GM12878 (cell line): ENCODE data around the gene PRKG1. TPM values are rescaled to one million over a fixed set of nuclear protein-coding genes. Genes with fewer than 3 reads are reported as not detected.

Experiments used
- ATAC-seq: fragments of 200-7000 bp; cut with Tn5 transposase; 3 replicates; pipeline ENCODE4 v1.9.1; 2020; ENCODE audit warnings: mild to moderate bottlenecking, moderate library complexity
- BruUV-seq: library from RNA; stranded (reverse); fragments of 400-500 nt; replicated peaks from 2 replicates; lab custom pipeline; 2021; lab: Mats Ljungman, UMichigan
- CTCF ChIA-PET: fragments of 300-600 bp; sonication (Branson Sonifier 250); formaldehyde crosslinking; extraction: SDS; loops from one replicate; lab custom pipeline; 2021; ENCODE audit warnings: inconsistent platforms; lab: Yijun Ruan, JAX
- POLR2A ChIA-PET: fragments of 350-600 bp; formaldehyde crosslinking; extraction: SDS; loops from one replicate; lab custom pipeline; 2021; ENCODE audit warnings: inconsistent platforms; lab: Charles Lee
- RAD21 ChIA-PET: fragments of 300-600 bp; sonication (Branson Sonifier 250); formaldehyde crosslinking; loops from one replicate; lab custom pipeline; 2023; ENCODE audit warnings: antibody characterized with exemption; ENCODE audit not compliant: unreplicated experiment; lab: Charles Lee
- SMC1A ChIA-PET: fragments of 300-600 bp; sonication (Branson Sonifier 250); formaldehyde crosslinking; loops from one replicate; lab custom pipeline; 2023; ENCODE audit not compliant: unreplicated experiment, uncharacterized antibody; lab: Charles Lee
- DNase-seq: peaks from one replicate; pipeline ENCODE4 v3.0.0-alpha.2; 2011; ENCODE audit warnings: low read depth, low spot score
- FAIRE-seq: peaks from 3 replicates; lab custom pipeline; 2011; peaks lifted over from hg19 to GRCh38; lab: Jason Lieb, UNC
- H2AFZ ChIP-seq: 2 replicates; pipeline ENCODE4 v1.6.0; 2011; ENCODE audit warnings: low read depth, low read length, control low read depth; ENCODE audit not compliant: control insufficient read depth
- H3K27ac ChIP-seq: 2 replicates; pipeline ENCODE4 v1.5.1; 2011; ENCODE audit warnings: control low read depth; ENCODE audit not compliant: control insufficient read depth, insufficient read depth
- H3K27me3 ChIP-seq, 2 experiments: replicated peaks in 1 of 2; 2 replicates each; pipeline versions ENCODE4 v1.6.0 to v1.6.1; 2011; ENCODE audit warnings: low read length in 1 of 2; ENCODE audit not compliant: control insufficient read depth in 2 of 2, insufficient read depth in 2 of 2
- H3K36me3 ChIP-seq, 2 experiments: 2 replicates each; pipeline ENCODE4 v1.5.1; 2011; ENCODE audit warnings: low read length in 1 of 2; ENCODE audit not compliant: control insufficient read depth in 2 of 2, insufficient read depth in 2 of 2
- H3K4me1 ChIP-seq: 2 replicates; pipeline ENCODE4 v1.6.1; 2011; ENCODE audit warnings: mild to moderate bottlenecking, low read length, moderate library complexity, mixed read lengths; ENCODE audit not compliant: control insufficient read depth, insufficient read depth
- H3K4me2 ChIP-seq: 2 replicates; pipeline ENCODE4 v1.6.0; 2011; ENCODE audit warnings: control low read depth; ENCODE audit not compliant: control insufficient read depth, insufficient read depth
- H3K4me3 ChIP-seq: fragments of 200-600 bp; sonication (generic); 2 replicates; pipeline ENCODE4 v1.5.1; 2016
- H3K79me2 ChIP-seq: 2 replicates; pipeline ENCODE4 v1.6.0; 2011; ENCODE audit warnings: low read length; ENCODE audit not compliant: control insufficient read depth, insufficient read depth
- H3K9ac ChIP-seq: 2 replicates; pipeline ENCODE4 v1.8.0; 2011; ENCODE audit warnings: low read length, control low read depth, mixed read lengths; ENCODE audit not compliant: control insufficient read depth, insufficient read depth
- H3K9me3 ChIP-seq: replicated peaks from 3 replicates; pipeline ENCODE4 v1.5.1; 2011; ENCODE audit warnings: mild to moderate bottlenecking, low read length; ENCODE audit not compliant: control insufficient read depth, insufficient read depth
- H4K20me1 ChIP-seq: 2 replicates; pipeline ENCODE4 v1.6.0; 2011; ENCODE audit not compliant: control insufficient read depth, insufficient read depth
- ATF7 ChIP-seq: fragments of 450-650 bp; IDR thresholded peaks from 2 replicates; pipeline ENCODE4 v1.6.1; 2016; ENCODE audit warnings: low read depth, mild to moderate bottlenecking
- BMI1 ChIP-seq: fragments of 450-650 bp; IDR thresholded peaks from 2 replicates; pipeline ENCODE4 v1.6.1; 2016; ENCODE audit warnings: mild to moderate bottlenecking, moderate library complexity, borderline replicate concordance
- DPF2 ChIP-seq: fragments of 450-650 bp; IDR thresholded peaks from 2 replicates; pipeline ENCODE4 v1.6.1; 2017; ENCODE audit warnings: mild to moderate bottlenecking
- ETV6 ChIP-seq, 2 experiments: fragments of 450-650 bp in 1 of 2; IDR thresholded peaks in 1 of 2; conservative IDR thresholded peaks in 1 of 2; 2 replicates each; pipeline ENCODE4 v1.6.1; 2014; ENCODE audit warnings: antibody characterized with exemption in 1 of 2, borderline replicate concordance in 1 of 2, low read depth in 1 of 2, mild to moderate bottlenecking in 1 of 2, moderate library complexity in 1 of 2
- FOXK2 ChIP-seq: fragments of 450-650 bp; IDR thresholded peaks from 2 replicates; pipeline ENCODE4 v1.6.1; 2017; ENCODE audit warnings: mild to moderate bottlenecking, moderate library complexity
- FOXM1 ChIP-seq: IDR thresholded peaks from 2 replicates; pipeline ENCODE4 v1.6.1; 2012; ENCODE audit warnings: low read depth, mild to moderate bottlenecking, inconsistent platforms, low read length, moderate library complexity
- HDAC2 ChIP-seq: fragments of 200-600 bp; sonication (generic); IDR thresholded peaks from 2 replicates; pipeline ENCODE4 v1.6.1; 2017
- NFYA ChIP-seq: IDR thresholded peaks from 2 replicates; pipeline ENCODE4 v1.6.1; 2011; ENCODE audit warnings: low read depth, mild to moderate bottlenecking, low read length, improper control_type of control experiment, borderline replicate concordance
- RFX5 ChIP-seq: IDR thresholded peaks from 2 replicates; pipeline ENCODE4 v1.6.1; 2011; ENCODE audit warnings: low read depth, low read length, improper control_type of control experiment
- YY1 ChIP-seq: IDR thresholded peaks from 2 replicates; pipeline ENCODE4 v1.6.1; 2011; ENCODE audit warnings: low read depth, mild to moderate bottlenecking, low read length
- ZNF207 ChIP-seq: fragments of 450-650 bp; IDR thresholded peaks from 2 replicates; pipeline ENCODE4 v1.6.1; 2014; ENCODE audit warnings: antibody characterized with exemption, mild to moderate bottlenecking, borderline replicate concordance
- ZNF24 ChIP-seq: fragments of 450-650 bp; IDR thresholded peaks from 2 replicates; pipeline ENCODE4 v1.6.1; 2017; ENCODE audit warnings: antibody characterized with exemption, mild to moderate bottlenecking
- ZNF384 ChIP-seq: IDR thresholded peaks from 2 replicates; pipeline ENCODE4 v1.6.1; 2012; ENCODE audit warnings: low read depth, mild to moderate bottlenecking, low read length, improper control_type of control experiment, borderline replicate concordance
- WGBS: methylation state at CpG from one replicate; pipeline ENCODE4 v1.1.6; 2016; ENCODE audit warnings: low lambda C conversion rate; ENCODE audit not compliant: insufficient replicate concordance, insufficient coverage; ENCODE audit errors: missing lambda C conversion rate; 5-methylcytosine and 5-hydroxymethylcytosine counted together
- in situ Hi-C: fragments of 300-500 bp; cut with MboI; formaldehyde crosslinking; loops from 9 replicates; pipeline ENCODE4 v1.14.3; 2018; ENCODE audit warnings: mixed read lengths
- intact Hi-C: fragments of 100-400 bp; cut with micrococcal nuclease; formaldehyde crosslinking; loops from one replicate; pipeline ENCODE4 v1.14.2; 2022; ENCODE audit not compliant: unreplicated experiment
- polyA plus RNA-seq, 11 experiments: library from polyadenylated mRNA; depleted of rRNA in 4 of 11; unstranded in 6 of 11; stranded (reverse) in 5 of 11; fragments of >200 nt; fragmentation: Nextera tagmentation in 4 of 11; fragmentation: Illumina TruSeq in 1 of 11; extraction: Ambion mirVana in 4 of 11; extraction: Trizol in 1 of 11; gene quantifications; 1 replicate in 1 of 11; 2 replicates in 10 of 11; pipeline versions ENCODE4 v1.2.1 to v1.2.3, GENCODE V29; 2011 to 2016; ENCODE audit warnings: inconsistent platforms in 2 of 11, missing spikeins in 2 of 11, low read depth in 1 of 11
- total RNA-seq, 4 experiments: library from RNA; depleted of rRNA in 3 of 4; stranded (reverse); fragments of >200 nt in 3 of 4; fragmentation: Illumina TruSeq in 1 of 4; extraction: Trizol in 1 of 4; gene quantifications; 2 replicates each; pipeline versions ENCODE4 v1.2.1 to v1.2.3, GENCODE V29; 2013 to 2021
- TF ChIP-seq, protein P1 (sequence below): fragments of 450-650 bp; conservative IDR thresholded peaks from 2 replicates; pipeline ENCODE4 v1.6.1; 2017; ENCODE audit warnings: mild to moderate bottlenecking, moderate library complexity
- TF ChIP-seq, protein P2 (sequence below): fragments of 450-650 bp; IDR thresholded peaks from 2 replicates; pipeline ENCODE4 v1.6.1; 2017; ENCODE audit warnings: antibody characterized with exemption, mild to moderate bottlenecking, moderate library complexity

The PRKG1 gene
- total and polyA plus RNA-seq, 10 of the 15 experiments (the other 5 are each of a cell fraction or from before 2014, with no cell fraction given), result 0.04 to 0.05 TPM; not detected in 8

DNA sequence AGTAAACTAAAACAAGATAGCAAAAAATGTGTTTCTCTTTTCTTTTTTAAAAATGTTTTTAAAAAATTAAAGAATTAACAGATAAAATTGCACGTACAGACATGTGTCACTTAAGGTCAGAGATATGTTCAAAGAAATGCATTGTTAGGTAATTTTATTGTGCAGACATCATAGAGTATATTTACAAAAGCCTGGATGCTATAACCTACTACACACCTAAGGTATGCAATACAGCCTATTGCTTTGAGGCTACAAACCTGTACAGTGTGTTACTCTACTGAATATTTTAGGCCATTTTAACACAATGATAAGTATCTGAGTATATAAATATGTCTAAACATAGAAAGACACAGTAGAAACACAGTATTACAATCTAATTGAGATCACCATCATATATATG is 253.1 kb downstream of the PRKG1 start:
- no peak for ATAC-seq
- Histone ChIP-seq H3K4me2 (no peak overlapping the region), H3K9me3 (no peaks in the 10 kb centered on the region), H4K20me1 (no peaks in the 10 kb centered on the region), H3K27ac (no peak overlapping the region), H3K27me3 (no peaks in the 10 kb centered on the region), H3K9ac (no peak overlapping the region), H3K79me2 (no peaks in the 10 kb centered on the region), H3K36me3 (no peaks in the 10 kb centered on the region), H3K4me1 (no peaks in the 10 kb centered on the region), H2AFZ (no peak overlapping the region), H3K4me3 (no peak overlapping the region)
- no peak for FAIRE-seq
- TF ChIP-seq BMI1, result no peak
- no peak for TF ChIP-seq DPF2
- TF ChIP-seq RFX5, result no peak
- no peak for TF ChIP-seq FOXM1
- TF ChIP-seq YY1, result no peak
- no peak for TF ChIP-seq ETV6 (conservative IDR thresholded peaks at IDR 0.05 in 1 of 2, IDR thresholded peaks at IDR 0.05 in 1 of 2; ENCODE audit: borderline replicate concordance in 1 of 2, low read depth in 1 of 2)
- no peak for TF ChIP-seq NFYA
- TF ChIP-seq HDAC2, result no peak
- TF ChIP-seq ZNF384, result no peak
- intact Hi-C loops, result no loop called here
- WGBS, result 4% methylated on average over 1 of the region's 1 CpG
- no TSS peak for BruUV-seq
- SMC1A ChIA-PET, result no interaction called here
- in situ Hi-C loops, result no loop called here
- RAD21 ChIA-PET, result no interaction called here
- CTCF ChIA-PET, result no interaction called here
- DNase-seq, result no peak
- POLR2A ChIA-PET, result no interaction called here

DNA sequence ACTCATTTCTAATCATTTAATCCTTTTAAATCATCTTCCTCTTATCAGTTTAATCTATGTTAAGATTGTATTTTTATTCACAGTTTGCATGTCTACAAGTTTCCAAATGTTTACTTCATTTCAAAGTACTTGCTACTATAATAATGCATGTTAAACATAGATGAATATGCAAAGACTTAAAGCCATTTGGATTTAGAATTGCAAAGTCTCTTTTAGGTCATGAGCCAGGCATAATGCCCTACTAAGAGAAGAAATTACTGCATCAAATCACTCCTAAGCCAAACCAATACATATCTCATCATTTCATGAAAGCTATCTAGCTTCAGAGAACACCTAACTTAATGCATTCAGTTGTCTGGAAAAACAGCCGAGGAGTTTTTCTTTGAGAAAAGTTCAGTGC is 266.1 kb downstream of the PRKG1 start:
- Histone ChIP-seq H3K27ac (no peak overlapping the region), H3K9me3 (no peaks in the 10 kb centered on the region), H3K27me3 (no peaks in the 10 kb centered on the region), H2AFZ (no peak overlapping the region), H3K79me2 (no peaks in the 10 kb centered on the region), H3K36me3 (no peaks in the 10 kb centered on the region), H3K9ac (no peak overlapping the region), H4K20me1 (no peaks in the 10 kb centered on the region), H3K4me3 (no peak overlapping the region), H3K4me1 (no peaks in the 10 kb centered on the region), H3K4me2 (no peak overlapping the region)
- DNase-seq (no peak), FAIRE-seq (no peak), ATAC-seq (no peak)
- intact Hi-C loops, result no loop called here
- no TSS peak for BruUV-seq
- ChIA-PET POLR2A (no interaction called here), RAD21 (no interaction called here), SMC1A (no interaction called here), CTCF (interaction anchor here (0.9 kb wide), 1 partner anchor 26 kb away, joined by 3 read pairs; no protein-coding TSS in a partner anchor)
- in situ Hi-C loops, result no loop called here
- WGBS, result 27% methylated on average over 1 of the region's 1 CpG
- TF ChIP-seq, protein P1, sequence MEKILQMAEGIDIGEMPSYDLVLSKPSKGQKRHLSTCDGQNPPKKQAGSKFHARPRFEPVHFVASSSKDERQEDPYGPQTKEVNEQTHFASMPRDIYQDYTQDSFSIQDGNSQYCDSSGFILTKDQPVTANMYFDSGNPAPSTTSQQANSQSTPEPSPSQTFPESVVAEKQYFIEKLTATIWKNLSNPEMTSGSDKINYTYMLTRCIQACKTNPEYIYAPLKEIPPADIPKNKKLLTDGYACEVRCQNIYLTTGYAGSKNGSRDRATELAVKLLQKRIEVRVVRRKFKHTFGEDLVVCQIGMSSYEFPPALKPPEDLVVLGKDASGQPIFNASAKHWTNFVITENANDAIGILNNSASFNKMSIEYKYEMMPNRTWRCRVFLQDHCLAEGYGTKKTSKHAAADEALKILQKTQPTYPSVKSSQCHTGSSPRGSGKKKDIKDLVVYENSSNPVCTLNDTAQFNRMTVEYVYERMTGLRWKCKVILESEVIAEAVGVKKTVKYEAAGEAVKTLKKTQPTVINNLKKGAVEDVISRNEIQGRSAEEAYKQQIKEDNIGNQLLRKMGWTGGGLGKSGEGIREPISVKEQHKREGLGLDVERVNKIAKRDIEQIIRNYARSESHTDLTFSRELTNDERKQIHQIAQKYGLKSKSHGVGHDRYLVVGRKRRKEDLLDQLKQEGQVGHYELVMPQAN, result no peak
- TF ChIP-seq ZNF24, result no peak
- no peak for TF ChIP-seq FOXK2
- TF ChIP-seq, protein P2, sequence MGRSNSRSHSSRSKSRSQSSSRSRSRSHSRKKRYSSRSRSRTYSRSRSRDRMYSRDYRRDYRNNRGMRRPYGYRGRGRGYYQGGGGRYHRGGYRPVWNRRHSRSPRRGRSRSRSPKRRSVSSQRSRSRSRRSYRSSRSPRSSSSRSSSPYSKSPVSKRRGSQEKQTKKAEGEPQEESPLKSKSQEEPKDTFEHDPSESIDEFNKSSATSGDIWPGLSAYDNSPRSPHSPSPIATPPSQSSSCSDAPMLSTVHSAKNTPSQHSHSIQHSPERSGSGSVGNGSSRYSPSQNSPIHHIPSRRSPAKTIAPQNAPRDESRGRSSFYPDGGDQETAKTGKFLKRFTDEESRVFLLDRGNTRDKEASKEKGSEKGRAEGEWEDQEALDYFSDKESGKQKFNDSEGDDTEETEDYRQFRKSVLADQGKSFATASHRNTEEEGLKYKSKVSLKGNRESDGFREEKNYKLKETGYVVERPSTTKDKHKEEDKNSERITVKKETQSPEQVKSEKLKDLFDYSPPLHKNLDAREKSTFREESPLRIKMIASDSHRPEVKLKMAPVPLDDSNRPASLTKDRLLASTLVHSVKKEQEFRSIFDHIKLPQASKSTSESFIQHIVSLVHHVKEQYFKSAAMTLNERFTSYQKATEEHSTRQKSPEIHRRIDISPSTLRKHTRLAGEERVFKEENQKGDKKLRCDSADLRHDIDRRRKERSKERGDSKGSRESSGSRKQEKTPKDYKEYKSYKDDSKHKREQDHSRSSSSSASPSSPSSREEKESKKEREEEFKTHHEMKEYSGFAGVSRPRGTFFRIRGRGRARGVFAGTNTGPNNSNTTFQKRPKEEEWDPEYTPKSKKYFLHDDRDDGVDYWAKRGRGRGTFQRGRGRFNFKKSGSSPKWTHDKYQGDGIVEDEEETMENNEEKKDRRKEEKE, result no peak
- no peak for TF ChIP-seq ATF7
- TF ChIP-seq ZNF207, result no peak
